Lower lobe of right lung (tissue), 2 donors: ENCODE results near the gene PRTFDC1. TPM values are rescaled to one million over a fixed set of nuclear protein-coding genes. Genes with fewer than 3 reads are reported as not detected.

Experiments used
- ATAC-seq, 2 donors: fragments of 200-7000 bp; cut with Tn5 transposase; one replicate each; pipeline ENCODE4 v1.9.1; 2020 to 2022; ENCODE audit warnings: mild to moderate bottlenecking in 2 of 2, moderate library complexity in 2 of 2
- DNase-seq: peaks from one replicate; pipeline ENCODE4 v3.0.0-alpha.2; 2020
- H3K27ac ChIP-seq: fragments of 200-600 bp; one replicate; pipeline ENCODE4 v1.8.0; 2022
- H3K27me3 ChIP-seq: fragments of 200-600 bp; one replicate; pipeline ENCODE4 v1.8.0; 2022; ENCODE audit warnings: low read depth
- H3K36me3 ChIP-seq: fragments of 200-600 bp; one replicate; pipeline ENCODE4 v1.8.0; 2022; ENCODE audit warnings: mild to moderate bottlenecking
- H3K4me1 ChIP-seq: fragments of 200-600 bp; one replicate; pipeline ENCODE4 v1.8.0; 2022
- H3K4me3 ChIP-seq: fragments of 200-600 bp; one replicate; pipeline ENCODE4 v1.8.0; 2022; ENCODE audit warnings: mild to moderate bottlenecking
- H3K9me3 ChIP-seq: fragments of 200-600 bp; one replicate; pipeline ENCODE4 v1.8.0; 2022
- intact Hi-C: fragments of 100-400 bp; cut with DNase I; formaldehyde crosslinking; loops from one replicate; pipeline ENCODE4 v1.11.0; 2022
- total RNA-seq: library from RNA; stranded (reverse); fragmentation: NEBNext Ultra II Directional; extraction: Animal tissue kit (Norgen Biotek cat#: 25700); gene quantifications from one replicate; pipeline ENCODE4 v1.2.1, GENCODE V29; 2021
- TF ChIP-seq, protein P1 (sequence below): fragments of 200-600 bp; IDR thresholded peaks from one replicate; pipeline ENCODE4 v1.8.0; 2022; ENCODE audit warnings: antibody characterized with exemption, mild to moderate bottlenecking
- donor health status: DM: no; HTN: yes; CAD: no; lungs with severe emphysema.

The PRTFDC1 gene
- total RNA-seq, 1 donor from 2014 or later = 3.8 TPM

- Histone ChIP-seq H3K4me1 (peaks cover 6% of the 10 kb centered on the region), H3K9me3 (no peaks in the 10 kb centered on the region), H3K27me3 (no peaks in the 10 kb centered on the region), H3K4me3 (peak overlapping the region; percentile 67), H3K36me3 (no peaks in the 10 kb centered on the region), H3K27ac (peak overlapping the region; percentile 77)
- DNase-seq = peak; percentile 46
- TF ChIP-seq, protein P1, sequence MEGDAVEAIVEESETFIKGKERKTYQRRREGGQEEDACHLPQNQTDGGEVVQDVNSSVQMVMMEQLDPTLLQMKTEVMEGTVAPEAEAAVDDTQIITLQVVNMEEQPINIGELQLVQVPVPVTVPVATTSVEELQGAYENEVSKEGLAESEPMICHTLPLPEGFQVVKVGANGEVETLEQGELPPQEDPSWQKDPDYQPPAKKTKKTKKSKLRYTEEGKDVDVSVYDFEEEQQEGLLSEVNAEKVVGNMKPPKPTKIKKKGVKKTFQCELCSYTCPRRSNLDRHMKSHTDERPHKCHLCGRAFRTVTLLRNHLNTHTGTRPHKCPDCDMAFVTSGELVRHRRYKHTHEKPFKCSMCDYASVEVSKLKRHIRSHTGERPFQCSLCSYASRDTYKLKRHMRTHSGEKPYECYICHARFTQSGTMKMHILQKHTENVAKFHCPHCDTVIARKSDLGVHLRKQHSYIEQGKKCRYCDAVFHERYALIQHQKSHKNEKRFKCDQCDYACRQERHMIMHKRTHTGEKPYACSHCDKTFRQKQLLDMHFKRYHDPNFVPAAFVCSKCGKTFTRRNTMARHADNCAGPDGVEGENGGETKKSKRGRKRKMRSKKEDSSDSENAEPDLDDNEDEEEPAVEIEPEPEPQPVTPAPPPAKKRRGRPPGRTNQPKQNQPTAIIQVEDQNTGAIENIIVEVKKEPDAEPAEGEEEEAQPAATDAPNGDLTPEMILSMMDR = no peak
- intact Hi-C loops = no loop called here
- peak; percentile 14 to 17 for ATAC-seq
Observed at GRCh38 chr10:24951201-24952142, 934 bp downstream of the PRTFDC1 start.

GRCh38 chr10:24950439-24950838 is 2.0 kb downstream of the PRTFDC1 start:
- Histone ChIP-seq H3K27me3 (no peaks in the 10 kb centered on the region), H3K4me1 (peaks cover 6% of the 10 kb centered on the region), H3K4me3 (no peak overlapping the region), H3K27ac (no peak overlapping the region), H3K9me3 (no peaks in the 10 kb centered on the region), H3K36me3 (no peaks in the 10 kb centered on the region)
- ATAC-seq = no peak
- TF ChIP-seq, protein P1 = no peak
- intact Hi-C loops = no loop called here
- DNase-seq = no peak

DNA sequence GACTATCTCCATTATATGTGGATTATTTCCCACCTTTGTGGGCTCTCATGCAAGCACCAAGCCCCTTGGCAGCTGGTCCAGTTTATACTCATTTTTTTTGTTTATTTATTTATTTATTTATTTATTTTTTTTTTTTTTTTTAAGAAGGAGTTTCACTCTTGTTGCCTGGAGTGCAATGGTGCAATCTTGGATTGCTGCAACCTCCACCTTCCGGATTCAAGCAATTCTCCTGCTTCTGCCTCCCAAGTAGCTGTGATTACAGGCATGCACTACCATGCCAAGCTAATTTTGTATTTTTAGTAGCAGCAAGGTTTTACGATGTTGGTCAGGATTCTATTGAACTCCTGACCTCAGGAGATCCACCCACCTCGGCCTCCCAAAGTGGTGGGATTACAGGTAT is 2.8 kb downstream of the PRTFDC1 start:
- H3K4me3 ChIP-seq = no peak overlapping the region
- no peaks in the 10 kb centered on the region for H3K36me3 ChIP-seq
- no peaks in the 10 kb centered on the region for H3K27me3 ChIP-seq
- intact Hi-C loops = no loop called here
- ATAC-seq = no peak
- peaks cover 6% of the 10 kb centered on the region for H3K4me1 ChIP-seq
- TF ChIP-seq, protein P1 = no peak
- no peak overlapping the region for H3K27ac ChIP-seq
- no peak for DNase-seq
- no peaks in the 10 kb centered on the region for H3K9me3 ChIP-seq

- H3K36me3 ChIP-seq = no peaks in the 10 kb centered on the region
- no peak overlapping the region for H3K4me3 ChIP-seq
- TF ChIP-seq, protein P1 = no peak
- peaks cover 6% of the 10 kb centered on the region for H3K4me1 ChIP-seq
- H3K9me3 ChIP-seq = no peaks in the 10 kb centered on the region
- no peak overlapping the region for H3K27ac ChIP-seq
- intact Hi-C loops = no loop called here
- DNase-seq = no peak
- no peaks in the 10 kb centered on the region for H3K27me3 ChIP-seq
- no peak for ATAC-seq
Observed at GRCh38 chr10:24947304-24948097, 4.9 kb downstream of the PRTFDC1 start.

DNA sequence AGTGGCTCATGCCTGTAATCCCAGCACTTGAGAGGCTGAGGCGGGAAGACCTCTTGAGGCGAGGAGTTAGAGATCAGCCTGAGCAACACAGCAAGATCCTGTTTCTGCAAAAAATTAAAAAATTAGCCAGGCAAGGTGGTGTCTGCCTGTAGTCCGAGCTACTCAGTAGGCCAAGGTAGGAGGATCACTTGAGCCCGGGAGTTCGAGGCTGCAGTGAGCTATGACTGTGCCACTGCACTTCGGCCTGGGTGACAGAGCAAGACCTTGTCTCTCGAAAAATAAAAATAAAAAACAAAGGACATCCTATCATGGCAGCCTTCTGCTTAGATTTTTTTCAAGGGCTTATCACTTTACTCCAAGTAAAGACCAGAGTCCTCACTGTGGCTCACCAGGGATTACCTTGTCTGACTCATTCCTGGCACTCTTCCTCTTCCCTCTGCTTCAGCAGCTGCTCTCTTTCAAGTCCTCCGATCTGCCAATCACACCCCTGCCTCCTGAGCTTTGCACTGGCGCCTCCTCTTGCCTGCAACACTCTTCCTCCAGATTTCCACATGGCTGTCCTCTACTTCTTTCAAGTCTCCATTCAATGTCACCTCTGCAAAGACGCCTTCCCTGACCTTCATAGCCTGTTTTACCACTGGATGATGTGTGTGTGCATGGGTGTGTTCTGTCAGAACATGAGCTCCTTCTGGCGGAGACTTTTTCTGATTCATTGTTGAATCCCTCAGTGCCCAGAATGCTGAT is 7.7 kb downstream of the PRTFDC1 start:
- no peak overlapping the region for H3K27ac ChIP-seq
- no peaks in the 10 kb centered on the region for H3K9me3 ChIP-seq
- H3K4me3 ChIP-seq = no peak overlapping the region
- intact Hi-C loops = no loop called here
- no peaks in the 10 kb centered on the region for H3K4me1 ChIP-seq
- H3K36me3 ChIP-seq = no peaks in the 10 kb centered on the region
- no peak for DNase-seq
- TF ChIP-seq, protein P1 = no peak
- no peaks in the 10 kb centered on the region for H3K27me3 ChIP-seq
- no peak for ATAC-seq
